Suprapubic skin (tissue), 4 donors: ENCODE data around the gene CCDC188. TPM values are rescaled to one million over a fixed set of nuclear protein-coding genes. Genes with fewer than 3 reads are reported as not detected.

Source experiments
- DNase-seq, 2 donors: peaks; one replicate each; pipeline ENCODE4 v3.0.0-alpha.2; 2019; ENCODE audit warnings: low spot score in 2 of 2
- H3K27ac ChIP-seq: fragments of 200-600 bp; sonication (generic); one replicate; pipeline ENCODE4 v1.5.1; 2019
- H3K27me3 ChIP-seq: fragments of 200-600 bp; sonication (generic); one replicate; pipeline ENCODE4 v1.5.1; 2019
- H3K36me3 ChIP-seq: fragments of 200-600 bp; sonication (generic); one replicate; pipeline ENCODE4 v1.5.1; 2019
- H3K4me1 ChIP-seq: fragments of 200-600 bp; sonication (generic); one replicate; pipeline ENCODE4 v1.5.1; 2019
- H3K4me3 ChIP-seq: fragments of 200-600 bp; sonication (generic); one replicate; pipeline ENCODE4 v1.5.1; 2019; ENCODE audit warnings: mild to moderate bottlenecking
- H3K9me3 ChIP-seq: fragments of 200-600 bp; sonication (generic); one replicate; pipeline ENCODE4 v1.5.1; 2019
- EP300 ChIP-seq: sonication (generic); formaldehyde crosslinking; IDR thresholded peaks from one replicate; pipeline ENCODE4 v1.6.1; 2017; ENCODE audit warnings: antibody characterized with exemption
- POLR2A ChIP-seq, 2 donors: fragments of 450-650 bp; IDR thresholded peaks; one replicate each; pipeline ENCODE4 v1.6.1; 2017; ENCODE audit warnings: antibody characterized with exemption in 2 of 2, mild to moderate bottlenecking in 2 of 2, moderate library complexity in 2 of 2
- POLR2AphosphoS5 ChIP-seq, 3 donors: sonication (generic); formaldehyde crosslinking; IDR thresholded peaks; one replicate each; pipeline ENCODE4 v1.6.1; 2017; ENCODE audit warnings: antibody characterized with exemption in 3 of 3
- WGBS: methylation state at CpG from one replicate; pipeline ENCODE4 v1.1.5; 2018; 5-methylcytosine and 5-hydroxymethylcytosine counted together
- total RNA-seq, 4 donors: library from RNA; depleted of rRNA; stranded (reverse); fragments of >200 nt; gene quantifications; one replicate each; pipeline ENCODE4 v1.1.0, GENCODE V29; 2016
- TF ChIP-seq, protein P1 (sequence below), 2 donors: fragments of 200-600 bp in 1 of 2; fragments of 450-650 bp in 1 of 2; sonication (generic) in 1 of 2; IDR thresholded peaks; one replicate each; pipeline ENCODE4 v1.5.1; 2016 to 2019; ENCODE audit warnings: antibody characterized with exemption in 2 of 2, mild to moderate bottlenecking in 1 of 2, moderate library complexity in 1 of 2

CCDC188 gene
- total RNA-seq, 4 donors from 2014 or later = 0.34 TPM; not detected in 3

DNA sequence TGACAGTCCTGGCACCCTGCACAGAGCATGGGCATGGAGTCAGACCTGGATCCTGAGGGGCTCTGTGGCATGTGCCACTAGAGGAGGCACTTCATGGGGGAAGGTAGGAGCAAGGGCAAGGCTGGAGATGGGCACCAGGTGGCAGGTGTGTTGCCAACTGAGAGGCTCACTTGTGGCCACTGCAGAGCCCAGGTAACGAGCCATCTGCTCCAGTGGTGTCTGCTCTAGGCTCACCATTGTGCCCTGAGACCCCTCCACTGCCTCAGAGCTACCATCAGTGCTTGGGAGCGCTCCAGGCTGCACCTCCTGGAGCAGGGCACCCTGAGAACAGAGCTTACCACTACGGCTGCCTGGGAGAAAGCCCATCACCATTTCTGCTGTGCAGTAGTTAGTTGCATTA lies 20.5 kb downstream of the CCDC188 start:
- Histone ChIP-seq H3K9me3 (no peaks in the 10 kb centered on the region), H3K36me3 (peaks cover 23% of the 10 kb centered on the region), H3K4me1 (peaks cover 44% of the 10 kb centered on the region), H3K27ac (no peak overlapping the region), H3K27me3 (no peaks in the 10 kb centered on the region), H3K4me3 (peak overlapping the region; percentile 98)
- WGBS = no CpG with 5 or more reads among the region's 3 CpGs
- TF ChIP-seq, protein P1, sequence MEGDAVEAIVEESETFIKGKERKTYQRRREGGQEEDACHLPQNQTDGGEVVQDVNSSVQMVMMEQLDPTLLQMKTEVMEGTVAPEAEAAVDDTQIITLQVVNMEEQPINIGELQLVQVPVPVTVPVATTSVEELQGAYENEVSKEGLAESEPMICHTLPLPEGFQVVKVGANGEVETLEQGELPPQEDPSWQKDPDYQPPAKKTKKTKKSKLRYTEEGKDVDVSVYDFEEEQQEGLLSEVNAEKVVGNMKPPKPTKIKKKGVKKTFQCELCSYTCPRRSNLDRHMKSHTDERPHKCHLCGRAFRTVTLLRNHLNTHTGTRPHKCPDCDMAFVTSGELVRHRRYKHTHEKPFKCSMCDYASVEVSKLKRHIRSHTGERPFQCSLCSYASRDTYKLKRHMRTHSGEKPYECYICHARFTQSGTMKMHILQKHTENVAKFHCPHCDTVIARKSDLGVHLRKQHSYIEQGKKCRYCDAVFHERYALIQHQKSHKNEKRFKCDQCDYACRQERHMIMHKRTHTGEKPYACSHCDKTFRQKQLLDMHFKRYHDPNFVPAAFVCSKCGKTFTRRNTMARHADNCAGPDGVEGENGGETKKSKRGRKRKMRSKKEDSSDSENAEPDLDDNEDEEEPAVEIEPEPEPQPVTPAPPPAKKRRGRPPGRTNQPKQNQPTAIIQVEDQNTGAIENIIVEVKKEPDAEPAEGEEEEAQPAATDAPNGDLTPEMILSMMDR (IDR thresholded peaks at IDR 0.05) = no peak
- TF ChIP-seq POLR2AphosphoS5 (IDR thresholded peaks at IDR 0.05) (no peak), POLR2A (IDR thresholded peaks at IDR 0.05) (no peak), EP300 (no peak)
- no peak for DNase-seq

DNA sequence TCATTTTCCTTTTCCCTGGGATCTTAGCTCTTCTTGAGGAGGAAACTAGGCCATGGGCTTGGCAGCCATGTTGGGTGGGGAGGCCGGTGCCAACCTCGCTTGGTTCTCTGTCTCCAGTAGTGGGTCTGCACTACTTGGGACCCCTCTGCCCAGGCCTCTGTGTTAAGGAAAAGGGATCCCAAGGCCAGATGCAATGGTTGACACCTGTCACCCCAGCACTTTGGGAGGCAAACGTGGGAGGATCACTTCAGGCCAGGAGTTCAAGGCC lies 21.2 kb downstream of the CCDC188 start:
- no peaks in the 10 kb centered on the region for H3K9me3 ChIP-seq
- H3K4me3 ChIP-seq = no peak overlapping the region
- no peak for TF ChIP-seq EP300
- no peaks in the 10 kb centered on the region for H3K27me3 ChIP-seq
- H3K4me1 ChIP-seq = peaks cover 39% of the 10 kb centered on the region
- WGBS = 85% methylated on average over 3 of the region's 3 CpGs
- DNase-seq = no peak
- H3K36me3 ChIP-seq = peaks cover 30% of the 10 kb centered on the region
- no peak overlapping the region for H3K27ac ChIP-seq

DNA sequence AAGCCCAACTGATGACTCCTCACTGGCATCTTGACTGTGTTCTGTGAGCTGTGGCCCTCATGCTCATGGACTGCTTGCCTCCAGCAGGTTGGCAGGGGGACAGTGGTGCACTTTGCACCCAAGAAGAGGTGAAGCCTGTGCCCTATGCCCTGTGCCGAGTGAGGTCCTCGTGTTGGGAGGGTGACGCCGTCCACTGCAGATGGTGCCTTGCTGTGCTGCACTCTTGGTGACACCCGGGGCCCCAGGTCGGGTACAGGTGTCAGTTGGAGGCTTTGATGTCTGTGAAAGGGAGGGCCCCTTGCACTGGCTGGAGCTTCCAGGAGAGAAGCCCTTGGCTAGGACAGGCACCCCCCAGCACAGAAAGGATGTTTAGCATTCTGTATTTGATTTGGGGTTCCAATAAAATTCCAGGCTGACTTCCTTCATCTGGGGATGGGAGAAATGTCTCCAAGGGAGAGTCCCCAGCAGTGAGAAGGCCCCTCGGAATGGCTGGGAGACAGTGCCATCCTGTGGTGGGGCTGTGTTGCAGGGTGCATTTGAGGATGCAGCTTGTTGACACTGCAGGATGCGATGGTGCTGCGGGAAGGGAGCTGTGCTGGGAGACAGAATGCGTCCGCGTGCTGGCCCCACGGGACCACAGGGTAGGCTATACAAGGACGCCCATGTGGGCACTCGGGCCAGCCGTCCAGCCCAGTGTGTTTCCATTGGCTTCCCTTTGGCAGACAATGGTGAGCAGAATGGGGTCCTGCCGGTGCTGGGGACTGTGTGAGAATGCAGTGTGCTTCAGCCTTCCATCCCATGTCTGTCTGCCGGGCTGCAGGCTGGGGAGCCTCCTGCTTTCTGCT lies 21.7 kb downstream of the CCDC188 start:
- Histone ChIP-seq H3K27me3 (no peaks in the 10 kb centered on the region), H3K36me3 (peaks cover 35% of the 10 kb centered on the region), H3K4me3 (no peak overlapping the region), H3K4me1 (peaks cover 36% of the 10 kb centered on the region), H3K27ac (no peak overlapping the region), H3K9me3 (no peaks in the 10 kb centered on the region)
- TF ChIP-seq, protein P1 (IDR thresholded peaks at IDR 0.05) = no peak
- TF ChIP-seq POLR2A (IDR thresholded peaks at IDR 0.05) (no peak), POLR2AphosphoS5 (IDR thresholded peaks at IDR 0.05) (no peak)
- 27% methylated on average over 3 of the region's 18 CpGs for WGBS
- no peak for DNase-seq

DNA sequence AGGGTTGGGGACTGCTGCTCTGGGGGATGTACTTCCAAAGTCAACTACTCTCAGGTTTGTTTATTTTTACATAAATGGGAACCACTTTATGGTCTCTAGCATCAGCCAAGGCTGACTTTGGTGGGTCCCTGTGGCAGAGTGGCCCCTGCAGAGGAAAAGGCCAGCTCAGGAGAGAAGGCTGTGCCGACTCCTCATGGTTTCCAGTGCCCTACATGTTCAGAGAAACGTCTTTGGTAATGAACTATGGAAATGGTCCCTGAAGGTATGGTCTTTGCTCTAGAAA lies 22.3 kb downstream of the CCDC188 start:
- H3K9me3 ChIP-seq = no peaks in the 10 kb centered on the region
- no peak overlapping the region for H3K27ac ChIP-seq
- TF ChIP-seq POLR2A (IDR thresholded peaks at IDR 0.05) = no peak
- TF ChIP-seq POLR2AphosphoS5 (IDR thresholded peaks at IDR 0.05) = no peak
- no peak for TF ChIP-seq EP300
- TF ChIP-seq, protein P1 (IDR thresholded peaks at IDR 0.05) = no peak
- no peak overlapping the region for H3K4me3 ChIP-seq
- 37% methylated on average over 2 of the region's 2 CpGs for WGBS
- peaks cover 31% of the 10 kb centered on the region for H3K4me1 ChIP-seq
- H3K27me3 ChIP-seq = no peaks in the 10 kb centered on the region
- H3K36me3 ChIP-seq = peaks cover 41% of the 10 kb centered on the region
- DNase-seq = no peak

DNA sequence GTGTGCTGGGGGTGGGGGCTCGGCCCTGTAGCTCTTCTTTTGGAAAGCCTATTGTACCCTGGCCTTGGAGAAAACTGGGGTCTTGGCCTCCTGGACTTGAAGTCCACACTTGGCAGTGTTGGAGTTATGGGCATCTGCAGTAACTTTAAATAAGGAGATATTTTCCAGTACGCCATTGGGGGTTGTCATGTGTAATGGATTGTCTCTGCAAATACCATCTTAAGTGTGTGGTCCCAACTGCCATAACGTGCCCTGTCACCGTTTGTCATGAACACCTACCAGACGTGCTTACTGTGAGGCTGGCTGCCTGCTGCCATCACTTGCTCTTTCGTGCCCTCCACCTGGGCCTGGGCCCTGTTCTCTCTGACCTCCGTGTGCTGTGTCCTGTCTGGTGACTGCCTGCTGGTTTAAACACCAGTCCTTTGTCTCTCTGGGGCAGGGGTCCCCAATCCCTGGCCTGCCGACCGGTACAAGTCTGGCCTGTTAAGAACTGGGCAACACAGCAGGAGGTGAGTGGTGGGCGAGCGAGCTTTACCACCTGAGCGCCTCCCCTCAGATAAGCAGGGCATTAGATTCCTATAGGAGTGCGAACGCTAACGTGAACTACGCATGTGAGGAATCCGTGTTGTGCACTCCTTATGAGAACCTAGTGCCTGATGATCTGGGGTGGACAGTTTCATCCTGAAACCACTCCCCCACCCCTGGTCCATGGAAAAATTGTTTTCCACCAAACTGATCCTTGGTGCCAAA lies 22.8 kb downstream of the CCDC188 start:
- H3K27me3 ChIP-seq = no peaks in the 10 kb centered on the region
- H3K4me1 ChIP-seq = peaks cover 25% of the 10 kb centered on the region
- DNase-seq = no peak
- no peaks in the 10 kb centered on the region for H3K9me3 ChIP-seq
- 82% methylated on average over 17 of the region's 17 CpGs for WGBS
- no peak overlapping the region for H3K4me3 ChIP-seq
- H3K27ac ChIP-seq = no peak overlapping the region
- H3K36me3 ChIP-seq = peaks cover 45% of the 10 kb centered on the region
- TF ChIP-seq, protein P1 (IDR thresholded peaks at IDR 0.05) = no peak
- TF ChIP-seq POLR2AphosphoS5 (IDR thresholded peaks at IDR 0.05) (no peak), POLR2A (IDR thresholded peaks at IDR 0.05) (no peak), EP300 (no peak)
